CD4-positive, alpha-beta T cell treated with Interleukin-12 subunit alpha and Interleukin-12 subunit beta, for 1 hour (primary cell): ENCODE data around the gene TBL2.
"Not testable (repeated sequence)": the region's sequence is repeated elsewhere in the genome, so short reads cannot be mapped to it uniquely, and the experiment has no call there.

Experiments used
- DNase-seq: peaks from one replicate; pipeline ENCODE4 v3.0.0-alpha.2; 2020

The TBL2 gene

GRCh38 chr7:73606801-73607691, 28.7 kb upstream of the TBL2 start:
- DNase-seq = peak; percentile 65

- DNase-seq = no peak
These were observed 27.3 kb upstream of the TBL2 start for GRCh38 chr7:73605601-73606220.

- no peak for DNase-seq
These were observed 24.6 kb upstream of the TBL2 start for GRCh38 chr7:73602721-73603651.

- DNase-seq = no peak
These were observed 21.5 kb upstream of the TBL2 start for GRCh38 chr7:73599916-73600315.

- no peak for DNase-seq
These were observed 20.9 kb upstream of the TBL2 start for GRCh38 chr7:73599151-73599882.

- no peak for DNase-seq
These were observed 19.8 kb upstream of the TBL2 start for GRCh38 chr7:73597978-73598782.

- DNase-seq = no peak
These were observed 18.0 kb upstream of the TBL2 start for GRCh38 chr7:73596191-73597065.

GRCh38 chr7:73595358-73595757, 17.0 kb upstream of the TBL2 start:
- no peak for DNase-seq

GRCh38 chr7:73593207-73594045, 15.0 kb upstream of the TBL2 start:
- DNase-seq = no peak

GRCh38 chr7:73586911-73587310, 8.5 kb upstream of the TBL2 start:
- DNase-seq = no peak

- no peak for DNase-seq
These were observed 6.8 kb upstream of the TBL2 start for GRCh38 chr7:73585196-73585595.

GRCh38 chr7:73582664-73583202, 4.4 kb upstream of the TBL2 start:
- no peak for DNase-seq

GRCh38 chr7:73581006-73581405, 2.6 kb upstream of the TBL2 start:
- DNase-seq = not testable (repeated sequence)

GRCh38 chr7:73577627-73578341, 595 bp downstream of the TBL2 start:
- DNase-seq = no peak

- no peak for DNase-seq
These were observed 4.6 kb downstream of the TBL2 start for GRCh38 chr7:73573791-73574190.

- DNase-seq = no peak
These were observed 5.1 kb downstream of the TBL2 start for GRCh38 chr7:73573276-73573675.

GRCh38 chr7:73572767-73573186, 5.6 kb downstream of the TBL2 start:
- DNase-seq = no peak

- no peak for DNase-seq
These were observed 7.4 kb downstream of the TBL2 start for GRCh38 chr7:73570977-73571376.

GRCh38 chr7:73570521-73570920, 7.9 kb downstream of the TBL2 start:
- no peak for DNase-seq
